GM15510 (cell line): ENCODE results near the gene COMT.

Source experiments
- POLR2A ChIP-seq: IDR thresholded peaks from 3 replicates; pipeline ENCODE4 v1.6.1; 2011; ENCODE audit warnings: borderline replicate concordance; ENCODE audit not compliant: insufficient read length; ENCODE audit errors: extremely low read depth

The COMT gene

DNA sequence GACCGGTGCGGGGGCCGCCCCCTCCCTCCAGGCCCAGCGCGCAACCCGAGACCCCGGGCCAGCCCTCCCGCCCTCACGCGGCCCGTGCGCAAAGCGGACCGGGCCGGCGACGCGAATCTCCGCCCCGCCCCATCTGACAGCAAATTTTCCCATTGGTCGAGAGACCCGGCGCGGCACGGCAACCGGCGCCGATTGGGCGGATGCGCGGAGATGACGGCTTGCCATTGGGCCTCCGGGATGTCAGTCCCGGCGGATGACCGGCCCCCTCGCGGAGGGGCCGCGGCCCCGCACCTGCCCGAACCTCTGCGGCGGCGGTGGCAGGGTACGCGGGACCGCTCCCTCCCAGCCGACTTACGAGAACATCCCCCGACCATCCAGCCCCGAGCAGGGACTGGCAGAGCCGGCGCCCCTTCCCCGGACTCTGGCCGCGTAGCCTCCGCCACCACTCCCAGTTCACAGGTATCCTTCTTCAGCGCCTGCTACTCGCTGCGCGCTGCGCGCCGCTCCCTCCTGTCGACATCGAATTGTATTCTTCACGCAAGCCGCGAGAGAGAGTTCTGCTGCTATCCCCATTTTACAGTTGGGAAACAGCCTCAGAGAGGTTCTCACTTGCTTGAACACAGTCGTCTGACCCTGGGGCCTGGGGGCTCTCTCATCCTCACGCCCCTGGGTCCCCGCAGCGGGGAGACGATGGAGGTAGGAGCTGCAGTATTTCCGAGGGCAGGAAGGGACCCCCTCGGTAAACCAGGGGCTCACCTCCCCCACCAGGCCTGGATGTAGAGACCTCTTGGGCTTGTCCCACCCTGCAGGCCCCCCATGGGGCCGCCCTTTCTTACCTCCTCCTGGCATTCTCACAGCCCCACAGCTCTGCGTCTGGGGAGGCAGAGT, 75.4 kb downstream of the COMT start, which contains the start of gene ARVCF:
Gene ARVCF, minus strand, starts transcription at position 90 of the 888 bp plus-strand sequence. CDS start 26,029 bp downstream, outside the sequence.
- TF ChIP-seq POLR2A: no peak

DNA sequence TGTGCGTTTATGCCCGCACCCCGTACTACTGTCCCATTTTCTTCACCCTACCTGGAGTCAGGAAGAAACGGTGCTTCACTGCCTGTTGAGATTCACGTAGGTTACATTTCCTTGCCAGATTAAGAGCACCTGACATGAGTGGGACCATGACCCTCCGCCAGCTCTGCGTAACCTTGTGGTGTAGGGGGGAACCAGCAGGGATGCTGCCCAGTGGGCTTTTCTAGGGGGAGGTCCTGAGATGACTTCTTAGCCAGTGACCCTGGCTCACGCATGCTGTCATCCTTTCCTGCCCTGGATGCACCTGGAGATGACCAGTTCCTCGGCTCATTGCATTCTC, 76.0 kb downstream of the COMT start:
- no peak for TF ChIP-seq POLR2A

DNA sequence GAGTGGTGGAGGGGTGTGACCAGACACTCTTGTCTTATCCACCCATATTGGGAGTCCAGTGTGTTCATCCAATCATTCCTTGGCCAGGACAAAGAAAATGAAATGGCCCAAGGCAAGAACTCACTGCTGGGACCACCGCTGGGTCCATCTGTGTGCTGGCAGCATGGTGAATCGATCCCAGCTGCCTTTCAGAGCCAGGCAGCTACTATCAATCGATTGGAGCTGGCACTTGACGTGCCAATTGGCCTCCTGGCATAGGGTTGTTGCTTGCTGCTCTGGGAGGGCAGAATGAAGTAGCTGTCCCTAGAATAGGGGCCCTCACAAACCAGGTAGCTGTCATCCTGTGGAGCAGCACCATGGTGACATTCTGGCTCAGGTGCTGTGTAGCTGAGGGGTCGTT, 76.4 kb downstream of the COMT start:
- no peak for TF ChIP-seq POLR2A
